Measurements from ENCODE around the gene DYNC1I1. TPM values are rescaled to one million over a fixed set of nuclear protein-coding genes. Genes with fewer than 3 reads are reported as not detected.

DYNC1I1 gene
- total and polyA plus RNA-seq, 8 donors: 1.6 to 16.0 (median 9.6) TPM

- DNase-seq: no peak
- ATAC-seq: no peak
- Histone ChIP-seq H3K4me3 (no peak overlapping the region), H3K27me3 (no peaks in the 10 kb centered on the region), H3K4me1 (no peaks in the 10 kb centered on the region), H3K27ac (no peak overlapping the region), H3K9me3 (no peaks in the 10 kb centered on the region), H3K36me3 (no peaks in the 10 kb centered on the region)
- intact Hi-C loops (cut with DNase I): no loop called here
- no peak for TF ChIP-seq CTCF (IDR thresholded peaks at IDR 0.05)
These were observed 288.7 kb downstream of the DYNC1I1 start for GRCh38 chr7:96061009-96061408.

- intact Hi-C loops (cut with DNase I): no loop called here
- Histone ChIP-seq H3K4me3 (no peak overlapping the region), H3K4me1 (no peaks in the 10 kb centered on the region), H3K27me3 (no peaks in the 10 kb centered on the region), H3K9me3 (no peaks in the 10 kb centered on the region), H3K36me3 (no peaks in the 10 kb centered on the region), H3K27ac (no peak overlapping the region)
- DNase-seq: peak in 2 of 4 donors; percentile 81 to 87
- TF ChIP-seq CTCF (IDR thresholded peaks at IDR 0.05): no peak
- no peak for ATAC-seq
These were observed 289.5 kb downstream of the DYNC1I1 start for GRCh38 chr7:96061844-96062243.

- no peaks in the 10 kb centered on the region for H3K36me3 ChIP-seq
- no peak for TF ChIP-seq CTCF (IDR thresholded peaks at IDR 0.05)
- H3K4me3 ChIP-seq: no peak overlapping the region
- H3K27me3 ChIP-seq: peaks cover 0 to 6% of the 10 kb centered on the region in 2 donors
- no peaks in the 10 kb centered on the region for H3K4me1 ChIP-seq
- H3K27ac ChIP-seq: no peak overlapping the region
- ATAC-seq: no peak
- no peaks in the 10 kb centered on the region for H3K9me3 ChIP-seq
- no peak for DNase-seq
- intact Hi-C loops (cut with DNase I): no loop called here
These were observed 295.0 kb downstream of the DYNC1I1 start for GRCh38 chr7:96067321-96067720.

GRCh38 chr7:96069401-96069800 lies 297.0 kb downstream of the DYNC1I1 start:
- peaks cover 0 to 6% of the 10 kb centered on the region in 2 donors for H3K27me3 ChIP-seq
- H3K4me1 ChIP-seq: no peaks in the 10 kb centered on the region
- H3K36me3 ChIP-seq: no peaks in the 10 kb centered on the region
- TF ChIP-seq CTCF (IDR thresholded peaks at IDR 0.05): no peak
- intact Hi-C loops (cut with DNase I): no loop called here
- DNase-seq: no peak
- no peaks in the 10 kb centered on the region for H3K9me3 ChIP-seq
- ATAC-seq: no peak
- no peak overlapping the region for H3K27ac ChIP-seq
- H3K4me3 ChIP-seq: no peak overlapping the region

GRCh38 chr7:96074871-96075270 lies 302.5 kb downstream of the DYNC1I1 start:
- Histone ChIP-seq H3K27ac (no peak overlapping the region), H3K4me1 (peaks cover 0 to 8% of the 10 kb centered on the region in 2 donors), H3K27me3 (peaks cover 22 to 43% of the 10 kb centered on the region in 2 donors), H3K9me3 (no peaks in the 10 kb centered on the region), H3K36me3 (no peaks in the 10 kb centered on the region), H3K4me3 (no peak overlapping the region)
- DNase-seq: no peak
- no peak for ATAC-seq
- no peak for TF ChIP-seq CTCF (IDR thresholded peaks at IDR 0.05)
- intact Hi-C loops (cut with DNase I): loop anchor here in 1 of 2 donors (5.0 kb wide), 1 partner anchor 952 kb away; no protein-coding TSS in a partner anchor
